Measurements from ENCODE around the gene SMAD4. TPM values are rescaled to one million over a fixed set of nuclear protein-coding genes. Genes with fewer than 3 reads are reported as not detected.

Gene SMAD4
- total RNA-seq, 1 donor from 2014 or later: 89.1 TPM

Other genes starting within 250 kb of the SMAD4 start
- gene MRO, start 210.2 kb upstream of the SMAD4 start, total RNA-seq: not detected in 2 replicates
- gene ME2, start 151.1 kb upstream of the SMAD4 start, total RNA-seq: 90.6 and 94.4 TPM in 2 replicates
- gene ELAC1, start 62.2 kb upstream of the SMAD4 start, total RNA-seq: 7.9 and 8.9 TPM in 2 replicates
- gene MEX3C, start 167.5 kb downstream of the SMAD4 start, total RNA-seq: 41.3 and 45.7 TPM in 2 replicates